ENCODE results near the gene MSN. TPM values are rescaled to one million over a fixed set of nuclear protein-coding genes. Genes with fewer than 3 reads are reported as not detected.

The MSN gene
- total RNA-seq, result 210 and 377 TPM in 2 replicates

GRCh38 chrX:65667503-65668376, at the start of gene MSN:
MSN (plus strand) TSS chrX:65667654; CDS start chrX:65667842, 188 bp downstream.

Other genes with a start within 250 kb of the MSN start
- 13.3 and 21.7 TPM in 2 replicates for gene LAS1L, start 132.9 kb upstream of the MSN start, total RNA-seq